ENCODE measurements around the gene RIIAD1.

- TF ChIP-seq CTCF (tag by site-specific recombination; IDR thresholded peaks at IDR 0.05) (no peak), ZNF449 (tag by site-specific recombination; IDR thresholded peaks at IDR 0.05) (no peak), ZBTB48 (tag by site-specific recombination; IDR thresholded peaks at IDR 0.05) (no peak), ZNF830 (tag by site-specific recombination; IDR thresholded peaks at IDR 0.05; ENCODE audit: low read depth) (no peak), ZNF221 (tag by site-specific recombination; IDR thresholded peaks at IDR 0.05; ENCODE audit: borderline replicate concordance) (no peak), ATF2 (tag by site-specific recombination; IDR thresholded peaks at IDR 0.05; ENCODE audit: low read depth) (no peak), YY1 (tag by site-specific recombination; IDR thresholded peaks at IDR 0.05) (no peak), SP2 (tag by site-specific recombination; IDR thresholded peaks at IDR 0.05) (no peak), ZNF335 (tag by site-specific recombination; conservative IDR thresholded peaks at IDR 0.05) (no peak), ZBTB49 (tag by site-specific recombination; IDR thresholded peaks at IDR 0.05; ENCODE audit: low read depth) (no peak), ZNF624 (tag by site-specific recombination; IDR thresholded peaks at IDR 0.05) (no peak), FEZF1 (tag by site-specific recombination; IDR thresholded peaks at IDR 0.05) (no peak), ZBTB10 (tag by site-specific recombination; IDR thresholded peaks at IDR 0.05) (no peak)
These were observed 53.1 kb downstream of the RIIAD1 start for GRCh38 chr1:151774256-151774922.
